H1 (cell line): ENCODE data around the gene HYAL4. TPM values are rescaled to one million over a fixed set of nuclear protein-coding genes. Genes with fewer than 3 reads are reported as not detected.

ENCODE experiments used
- polyA plus RNA-seq, 7 experiments: library from polyadenylated mRNA; depleted of rRNA in 3 of 7; stranded (reverse) in 5 of 7; unstranded in 2 of 7; fragments of >200 nt in 5 of 7; fragments of 200-250 nt in 2 of 7; gene quantifications; 1 replicate in 5 of 7; 2 replicates in 1 of 7; 4 replicates in 1 of 7; pipeline versions ENCODE4 v1.2.1 to v1.2.3, GENCODE V29; 2011 to 2013; ENCODE audit warnings: missing spikeins in 2 of 7, mixed read lengths in 2 of 7
- total RNA-seq: library from RNA; stranded (reverse); fragmentation: NEBNext Ultra II Directional; extraction: Animal tissue kit (Norgen Biotek cat#: 25700); gene quantifications from 2 replicates; pipeline ENCODE4 v1.2.1, GENCODE V29; 2021
- TF ChIP-seq, protein P1 (sequence below): fragments of 300-600 bp; sonication (generic); IDR thresholded peaks from 2 replicates; pipeline ENCODE4 v1.7.1; 2012; ENCODE audit warnings: low read length, moderate library complexity, mild to moderate bottlenecking, inconsistent platforms; ENCODE audit not compliant: insufficient replicate concordance
- TF ChIP-seq, protein P2 (sequence below): IDR thresholded peaks from 2 replicates; pipeline ENCODE4 v1.6.1; 2011; ENCODE audit warnings: low read depth, mild to moderate bottlenecking, low read length; ENCODE audit not compliant: insufficient read depth

The HYAL4 gene
- total and polyA plus RNA-seq, 2 of the 8 experiments (the other 6 are each of a cell fraction or from before 2014, with no cell fraction given): not detected

DNA sequence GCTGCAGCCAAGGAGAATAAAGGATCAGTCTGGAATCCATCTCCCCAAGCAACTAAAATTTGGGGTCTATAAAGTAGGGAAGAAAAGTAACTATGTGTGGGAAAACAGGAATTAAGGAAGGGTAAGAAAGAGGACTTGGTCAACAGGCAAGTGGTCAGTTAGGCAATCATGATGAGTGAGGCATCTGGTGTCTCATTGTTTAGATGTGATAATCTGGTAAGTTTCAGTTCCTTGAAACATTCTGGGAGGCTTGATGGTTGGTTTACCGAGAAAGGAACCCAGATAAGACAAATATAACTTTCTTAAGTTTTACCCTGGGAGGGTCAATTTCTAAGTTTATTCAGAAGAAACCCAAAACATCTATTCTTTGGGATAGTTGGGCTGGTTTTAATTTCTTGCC lies 22.3 kb downstream of the HYAL4 start (continued):
- TF ChIP-seq, protein P1, sequence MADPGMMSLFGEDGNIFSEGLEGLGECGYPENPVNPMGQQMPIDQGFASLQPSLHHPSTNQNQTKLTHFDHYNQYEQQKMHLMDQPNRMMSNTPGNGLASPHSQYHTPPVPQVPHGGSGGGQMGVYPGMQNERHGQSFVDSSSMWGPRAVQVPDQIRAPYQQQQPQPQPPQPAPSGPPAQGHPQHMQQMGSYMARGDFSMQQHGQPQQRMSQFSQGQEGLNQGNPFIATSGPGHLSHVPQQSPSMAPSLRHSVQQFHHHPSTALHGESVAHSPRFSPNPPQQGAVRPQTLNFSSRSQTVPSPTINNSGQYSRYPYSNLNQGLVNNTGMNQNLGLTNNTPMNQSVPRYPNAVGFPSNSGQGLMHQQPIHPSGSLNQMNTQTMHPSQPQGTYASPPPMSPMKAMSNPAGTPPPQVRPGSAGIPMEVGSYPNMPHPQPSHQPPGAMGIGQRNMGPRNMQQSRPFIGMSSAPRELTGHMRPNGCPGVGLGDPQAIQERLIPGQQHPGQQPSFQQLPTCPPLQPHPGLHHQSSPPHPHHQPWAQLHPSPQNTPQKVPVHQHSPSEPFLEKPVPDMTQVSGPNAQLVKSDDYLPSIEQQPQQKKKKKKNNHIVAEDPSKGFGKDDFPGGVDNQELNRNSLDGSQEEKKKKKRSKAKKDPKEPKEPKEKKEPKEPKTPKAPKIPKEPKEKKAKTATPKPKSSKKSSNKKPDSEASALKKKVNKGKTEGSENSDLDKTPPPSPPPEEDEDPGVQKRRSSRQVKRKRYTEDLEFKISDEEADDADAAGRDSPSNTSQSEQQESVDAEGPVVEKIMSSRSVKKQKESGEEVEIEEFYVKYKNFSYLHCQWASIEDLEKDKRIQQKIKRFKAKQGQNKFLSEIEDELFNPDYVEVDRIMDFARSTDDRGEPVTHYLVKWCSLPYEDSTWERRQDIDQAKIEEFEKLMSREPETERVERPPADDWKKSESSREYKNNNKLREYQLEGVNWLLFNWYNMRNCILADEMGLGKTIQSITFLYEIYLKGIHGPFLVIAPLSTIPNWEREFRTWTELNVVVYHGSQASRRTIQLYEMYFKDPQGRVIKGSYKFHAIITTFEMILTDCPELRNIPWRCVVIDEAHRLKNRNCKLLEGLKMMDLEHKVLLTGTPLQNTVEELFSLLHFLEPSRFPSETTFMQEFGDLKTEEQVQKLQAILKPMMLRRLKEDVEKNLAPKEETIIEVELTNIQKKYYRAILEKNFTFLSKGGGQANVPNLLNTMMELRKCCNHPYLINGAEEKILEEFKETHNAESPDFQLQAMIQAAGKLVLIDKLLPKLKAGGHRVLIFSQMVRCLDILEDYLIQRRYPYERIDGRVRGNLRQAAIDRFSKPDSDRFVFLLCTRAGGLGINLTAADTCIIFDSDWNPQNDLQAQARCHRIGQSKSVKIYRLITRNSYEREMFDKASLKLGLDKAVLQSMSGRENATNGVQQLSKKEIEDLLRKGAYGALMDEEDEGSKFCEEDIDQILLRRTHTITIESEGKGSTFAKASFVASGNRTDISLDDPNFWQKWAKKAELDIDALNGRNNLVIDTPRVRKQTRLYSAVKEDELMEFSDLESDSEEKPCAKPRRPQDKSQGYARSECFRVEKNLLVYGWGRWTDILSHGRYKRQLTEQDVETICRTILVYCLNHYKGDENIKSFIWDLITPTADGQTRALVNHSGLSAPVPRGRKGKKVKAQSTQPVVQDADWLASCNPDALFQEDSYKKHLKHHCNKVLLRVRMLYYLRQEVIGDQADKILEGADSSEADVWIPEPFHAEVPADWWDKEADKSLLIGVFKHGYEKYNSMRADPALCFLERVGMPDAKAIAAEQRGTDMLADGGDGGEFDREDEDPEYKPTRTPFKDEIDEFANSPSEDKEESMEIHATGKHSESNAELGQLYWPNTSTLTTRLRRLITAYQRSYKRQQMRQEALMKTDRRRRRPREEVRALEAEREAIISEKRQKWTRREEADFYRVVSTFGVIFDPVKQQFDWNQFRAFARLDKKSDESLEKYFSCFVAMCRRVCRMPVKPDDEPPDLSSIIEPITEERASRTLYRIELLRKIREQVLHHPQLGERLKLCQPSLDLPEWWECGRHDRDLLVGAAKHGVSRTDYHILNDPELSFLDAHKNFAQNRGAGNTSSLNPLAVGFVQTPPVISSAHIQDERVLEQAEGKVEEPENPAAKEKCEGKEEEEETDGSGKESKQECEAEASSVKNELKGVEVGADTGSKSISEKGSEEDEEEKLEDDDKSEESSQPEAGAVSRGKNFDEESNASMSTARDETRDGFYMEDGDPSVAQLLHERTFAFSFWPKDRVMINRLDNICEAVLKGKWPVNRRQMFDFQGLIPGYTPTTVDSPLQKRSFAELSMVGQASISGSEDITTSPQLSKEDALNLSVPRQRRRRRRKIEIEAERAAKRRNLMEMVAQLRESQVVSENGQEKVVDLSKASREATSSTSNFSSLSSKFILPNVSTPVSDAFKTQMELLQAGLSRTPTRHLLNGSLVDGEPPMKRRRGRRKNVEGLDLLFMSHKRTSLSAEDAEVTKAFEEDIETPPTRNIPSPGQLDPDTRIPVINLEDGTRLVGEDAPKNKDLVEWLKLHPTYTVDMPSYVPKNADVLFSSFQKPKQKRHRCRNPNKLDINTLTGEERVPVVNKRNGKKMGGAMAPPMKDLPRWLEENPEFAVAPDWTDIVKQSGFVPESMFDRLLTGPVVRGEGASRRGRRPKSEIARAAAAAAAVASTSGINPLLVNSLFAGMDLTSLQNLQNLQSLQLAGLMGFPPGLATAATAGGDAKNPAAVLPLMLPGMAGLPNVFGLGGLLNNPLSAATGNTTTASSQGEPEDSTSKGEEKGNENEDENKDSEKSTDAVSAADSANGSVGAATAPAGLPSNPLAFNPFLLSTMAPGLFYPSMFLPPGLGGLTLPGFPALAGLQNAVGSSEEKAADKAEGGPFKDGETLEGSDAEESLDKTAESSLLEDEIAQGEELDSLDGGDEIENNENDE: no peak
- TF ChIP-seq, protein P2, sequence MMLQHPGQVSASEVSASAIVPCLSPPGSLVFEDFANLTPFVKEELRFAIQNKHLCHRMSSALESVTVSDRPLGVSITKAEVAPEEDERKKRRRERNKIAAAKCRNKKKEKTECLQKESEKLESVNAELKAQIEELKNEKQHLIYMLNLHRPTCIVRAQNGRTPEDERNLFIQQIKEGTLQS: no peak
